Ramos (cell line): ENCODE data around the gene VSIR.

Experiments
- in situ Hi-C: fragments of 300-500 bp; cut with MboI; formaldehyde crosslinking; loops from one replicate; pipeline ENCODE4 v1.14.3; 2022; ENCODE audit warnings: low sequenced_read_pairs; ENCODE audit not compliant: unreplicated experiment

The VSIR gene

DNA sequence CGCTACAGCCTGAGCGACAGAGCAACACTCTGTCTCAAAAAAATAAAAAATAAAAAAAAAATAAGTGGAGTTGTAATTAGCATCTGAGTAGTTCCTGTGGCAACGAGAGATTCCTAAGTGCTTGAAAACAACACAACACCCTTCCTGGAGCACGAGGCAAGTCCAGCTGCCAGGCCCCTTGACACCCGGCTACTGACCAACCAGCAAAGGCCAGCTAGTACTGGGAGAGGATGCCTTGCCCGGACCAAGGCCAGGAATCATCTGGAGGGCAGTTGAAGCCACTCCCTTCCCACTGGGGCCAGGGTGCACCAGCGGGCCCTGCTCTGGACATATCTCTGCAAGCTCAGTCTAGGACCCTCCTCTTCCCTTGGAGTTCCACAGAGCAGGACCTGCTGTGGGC lies 54.3 kb downstream of the VSIR start:
- in situ Hi-C loops = no loop called here

GRCh38 chr10:71718165-71718698 lies 55.1 kb downstream of the VSIR start:
- in situ Hi-C loops = no loop called here

- in situ Hi-C loops = no loop called here
Observed at GRCh38 chr10:71717551-71717951, 55.8 kb downstream of the VSIR start.

GRCh38 chr10:71717056-71717455 lies 56.3 kb downstream of the VSIR start:
- in situ Hi-C loops = no loop called here

DNA sequence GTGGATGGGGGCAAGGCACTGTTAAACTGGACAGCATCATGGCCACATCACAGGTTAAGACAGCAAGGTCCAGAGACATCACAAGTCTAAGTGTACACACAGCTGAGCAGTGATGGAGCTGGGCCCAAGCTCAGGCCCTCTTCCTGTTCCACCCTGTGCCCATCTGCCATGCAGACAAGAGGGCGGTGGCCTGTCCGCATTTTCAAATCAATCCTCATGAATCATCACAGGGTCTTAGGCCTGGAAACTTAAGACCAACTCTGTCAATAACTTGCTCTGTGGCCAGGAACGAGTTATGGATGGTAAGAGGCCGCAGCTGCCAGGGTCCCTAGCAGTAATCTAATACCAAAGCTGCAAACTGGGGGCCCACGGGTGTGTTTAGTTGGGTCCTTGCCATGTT lies 56.9 kb downstream of the VSIR start:
- in situ Hi-C loops = no loop called here

- in situ Hi-C loops = no loop called here
Observed at GRCh38 chr10:71715860-71716259, 57.5 kb downstream of the VSIR start.

DNA sequence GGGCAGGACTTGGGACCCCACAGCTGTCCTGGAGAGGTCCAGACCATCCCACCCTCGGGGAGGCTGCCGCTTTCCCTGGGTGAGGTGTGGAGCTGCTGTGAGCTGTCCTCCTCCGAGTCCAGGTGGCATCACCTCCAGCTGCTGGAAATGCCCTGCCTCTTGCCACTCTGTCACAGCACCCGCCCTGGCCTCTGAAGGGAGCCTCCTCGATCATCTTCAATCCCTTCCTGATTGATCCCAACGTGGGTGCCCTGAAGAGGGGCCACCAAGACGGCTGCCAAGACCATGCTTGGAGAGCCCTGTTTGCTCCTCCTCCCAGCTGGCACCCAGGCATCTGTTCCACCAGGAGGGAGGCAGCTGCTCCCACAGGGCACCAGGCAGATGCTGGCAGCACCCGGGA lies 58.3 kb downstream of the VSIR start:
- in situ Hi-C loops = no loop called here

DNA sequence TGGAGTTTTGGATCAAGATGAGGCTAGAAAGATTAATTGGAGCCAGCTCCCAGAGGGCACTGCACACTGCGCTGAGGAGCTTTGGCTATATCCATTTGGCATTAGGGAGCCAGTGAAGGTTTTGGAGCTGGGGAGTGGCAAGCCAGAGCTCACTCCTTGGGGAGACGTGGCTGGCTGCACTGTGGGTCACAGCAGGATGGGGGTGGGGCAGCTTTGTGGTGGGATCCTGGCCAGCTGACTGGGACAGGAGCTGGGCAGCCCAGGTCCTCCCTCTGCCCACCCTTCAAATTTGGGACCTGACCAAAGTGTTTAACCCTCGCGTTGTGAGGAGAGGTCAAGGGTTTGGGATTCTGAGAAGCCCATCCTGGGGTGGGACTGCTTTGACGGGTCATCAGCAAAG lies 58.7 kb downstream of the VSIR start:
- in situ Hi-C loops = loop anchor here (5.0 kb wide), 1 partner anchor 98 kb away; no protein-coding TSS in a partner anchor

- in situ Hi-C loops = loop anchor here (5.0 kb wide), 1 partner anchor 98 kb away; no protein-coding TSS in a partner anchor
Observed at GRCh38 chr10:71714031-71714410, 59.3 kb downstream of the VSIR start.

- in situ Hi-C loops = loop anchor here (5.0 kb wide), 1 partner anchor 99 kb away; no protein-coding TSS in a partner anchor
Observed at GRCh38 chr10:71713135-71714030, 59.9 kb downstream of the VSIR start.

DNA sequence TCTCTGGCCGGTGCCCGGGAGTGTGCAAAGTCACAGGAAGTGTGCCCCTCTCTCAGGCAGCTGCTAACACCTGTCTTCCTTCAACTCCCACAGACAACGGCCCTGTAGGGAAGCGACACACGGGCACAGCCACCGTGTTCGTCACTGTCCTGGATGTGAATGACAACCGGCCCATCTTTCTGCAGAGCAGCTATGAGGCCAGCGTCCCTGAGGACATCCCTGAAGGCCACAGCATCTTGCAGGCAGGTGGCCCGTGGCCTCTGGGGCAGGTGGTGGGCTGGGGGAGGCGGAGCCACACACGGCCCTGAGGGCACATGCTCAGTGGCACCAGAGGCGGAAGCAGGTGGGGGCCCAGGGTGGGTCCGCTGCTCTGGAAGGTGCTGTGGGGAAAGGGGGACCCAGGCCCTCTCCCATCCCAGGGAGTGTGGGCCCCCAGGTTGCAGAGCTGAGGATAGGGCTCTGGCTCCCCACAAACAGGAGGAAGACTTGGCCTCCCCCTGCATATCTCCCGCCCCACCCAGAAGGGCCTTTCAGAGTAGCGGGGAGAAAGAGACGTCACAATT lies 60.7 kb downstream of the VSIR start:
- in situ Hi-C loops = loop anchor here (5.0 kb wide), 1 partner anchor 100 kb away; no protein-coding TSS in a partner anchor

GRCh38 chr10:71712170-71712569 lies 61.1 kb downstream of the VSIR start:
- in situ Hi-C loops = loop anchor here (5.0 kb wide), 1 partner anchor 100 kb away; no protein-coding TSS in a partner anchor

DNA sequence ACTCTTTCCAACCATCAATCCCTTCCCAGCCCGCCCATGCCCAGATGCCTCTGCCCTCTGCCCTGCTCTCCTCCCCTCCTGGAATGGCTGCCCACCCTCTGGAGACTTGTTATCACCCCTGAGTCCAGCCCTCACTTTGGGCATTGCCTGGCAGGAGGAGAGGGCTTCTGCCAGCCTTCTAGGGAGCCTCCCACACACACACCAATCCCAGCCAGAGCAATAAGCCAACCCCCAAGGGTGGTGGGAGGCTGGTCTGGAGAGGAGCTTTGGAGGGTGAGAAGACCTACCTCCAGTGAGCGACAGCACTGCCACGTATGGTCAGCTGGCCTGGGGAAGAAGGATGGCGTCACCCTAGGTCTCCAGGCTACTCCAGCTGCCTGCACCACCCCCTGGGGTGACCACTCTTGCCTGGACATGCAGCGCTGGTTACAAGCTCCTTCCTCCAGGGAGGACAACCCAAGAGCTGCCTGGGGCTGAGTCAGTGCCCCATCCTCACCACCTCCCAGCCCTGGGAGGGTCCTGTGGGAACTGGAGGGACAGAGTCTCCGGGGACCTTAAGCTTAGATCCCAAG lies 62.2 kb downstream of the VSIR start:
- in situ Hi-C loops = loop anchor here (5.0 kb wide), 1 partner anchor 101 kb away; no protein-coding TSS in a partner anchor

DNA sequence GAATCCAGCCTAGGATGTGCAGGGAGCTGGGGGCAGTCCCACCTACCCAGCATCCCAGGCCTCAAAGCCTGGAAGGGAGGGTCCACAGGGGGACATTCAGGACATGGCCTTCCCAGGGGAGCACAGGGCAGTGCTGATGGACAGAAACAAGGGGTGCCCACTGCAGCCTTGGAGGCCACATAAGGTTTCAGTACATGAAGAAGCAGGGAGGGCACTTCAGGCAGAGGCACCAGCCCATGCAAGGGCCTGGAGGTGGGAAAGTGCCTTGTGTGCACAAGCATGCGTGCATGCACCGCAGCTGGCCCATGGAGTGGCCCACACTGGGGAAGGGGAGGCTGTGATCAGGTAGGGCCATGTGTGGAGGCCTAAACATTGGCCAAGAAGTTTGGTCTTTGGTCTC lies 62.8 kb downstream of the VSIR start:
- in situ Hi-C loops = loop anchor here (5.0 kb wide), 1 partner anchor 102 kb away; no protein-coding TSS in a partner anchor

- in situ Hi-C loops = loop anchor here (10.0 kb wide), 1 partner anchor 324 kb away; no protein-coding TSS in a partner anchor
Observed at GRCh38 chr10:71708897-71709882, 64.1 kb downstream of the VSIR start.

DNA sequence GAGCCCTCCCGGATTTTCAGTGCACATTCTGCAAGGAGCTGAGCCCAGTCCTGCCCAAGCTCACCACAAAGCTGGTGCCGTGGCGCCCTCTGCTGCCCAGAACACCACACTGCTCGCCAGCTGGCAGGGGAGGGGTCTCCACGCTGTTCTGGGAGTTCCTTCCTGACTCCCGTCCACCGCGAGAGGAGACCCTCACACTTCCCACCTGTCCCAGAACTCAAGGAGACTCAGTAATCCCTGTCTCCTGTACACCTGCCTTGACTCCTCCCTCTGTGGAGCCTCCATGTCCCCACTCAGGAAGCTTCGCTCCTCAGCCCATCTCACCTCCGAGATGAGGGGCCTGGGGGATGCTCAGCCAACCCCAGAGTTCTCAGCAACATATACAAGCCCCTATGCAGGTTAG lies 65.0 kb downstream of the VSIR start:
- in situ Hi-C loops = loop anchor here (10.0 kb wide), 1 partner anchor 324 kb away; no protein-coding TSS in a partner anchor

GRCh38 chr10:71707240-71707789 lies 66.0 kb downstream of the VSIR start:
- in situ Hi-C loops = loop anchor here (10.0 kb wide), 1 partner anchor 323 kb away; no protein-coding TSS in a partner anchor

DNA sequence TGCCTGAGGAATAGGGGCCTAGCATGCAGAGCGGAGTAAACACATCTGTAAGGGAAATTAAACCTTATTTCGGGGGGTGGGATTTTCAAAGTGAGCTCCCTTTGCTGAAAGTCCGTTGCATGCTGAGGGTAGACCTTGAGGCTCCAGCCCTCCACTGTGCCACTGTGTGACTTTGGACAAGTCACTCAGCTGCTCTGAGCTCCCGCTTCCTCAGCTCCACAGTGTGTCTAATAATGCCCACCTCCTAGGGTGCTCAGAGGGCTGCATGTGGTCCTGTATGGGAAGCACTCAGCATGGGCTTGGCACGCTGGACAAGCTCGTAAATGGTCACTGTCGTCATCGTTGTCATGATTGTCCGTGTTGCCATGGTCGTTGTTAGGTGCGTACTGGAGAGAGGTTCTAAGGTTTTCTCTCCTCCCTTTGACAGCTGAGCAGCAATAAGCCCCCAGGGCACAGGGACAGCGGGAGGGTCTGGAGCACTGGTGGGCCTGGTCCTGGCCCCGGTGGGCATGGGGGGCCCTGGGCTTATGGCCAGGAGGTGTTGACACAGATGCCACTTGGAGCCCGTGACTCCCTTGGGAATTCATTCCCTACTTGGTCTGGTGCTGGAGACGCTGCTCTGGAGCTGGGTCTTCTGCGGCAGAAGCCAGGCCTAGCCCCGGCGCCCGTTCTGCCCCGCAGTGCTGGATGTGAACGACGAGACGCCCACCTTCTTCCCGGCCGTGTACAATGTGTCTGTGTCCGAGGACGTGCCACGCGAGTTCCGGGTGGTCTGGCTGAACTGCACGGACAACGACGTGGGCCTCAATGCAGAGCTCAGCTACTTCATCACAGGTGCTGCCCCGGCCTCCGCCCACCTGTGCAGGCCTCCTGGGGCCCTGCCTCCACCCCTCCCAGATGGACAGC lies 66.9 kb downstream of the VSIR start:
- in situ Hi-C loops = loop anchor here (10.0 kb wide), 1 partner anchor 322 kb away; no protein-coding TSS in a partner anchor
